Small intestine (tissue), 16 donors: ENCODE data around the gene RNF150. TPM values are rescaled to one million over a fixed set of nuclear protein-coding genes. Genes with fewer than 3 reads are reported as not detected.

Experiments used
- DNase-seq, 2 donors: peaks; one replicate each; pipeline versions ENCODE4 v3.0.0 to v3.0.0-alpha.2; 2013
- FAIRE-seq: peaks from 2 replicates; lab custom pipeline; 2012; peaks lifted over from hg19 to GRCh38; lab: Jason Lieb, UNC
- H3K27ac ChIP-seq, 3 donors: one replicate each; pipeline ENCODE4 v1.5.1; 2013; ENCODE audit warnings: low read length in 2 of 3, mild to moderate bottlenecking in 2 of 3, control low read depth in 1 of 3, inconsistent platforms in 1 of 3, low read depth in 1 of 3, moderate library complexity in 1 of 3
- H3K27me3 ChIP-seq, 3 donors: one replicate each; pipeline ENCODE4 v1.6.1; 2013; ENCODE audit warnings: low read length in 3 of 3, inconsistent platforms in 1 of 3; ENCODE audit not compliant: control insufficient read depth in 3 of 3, insufficient read depth in 3 of 3
- H3K36me3 ChIP-seq, 3 donors: one replicate each; pipeline ENCODE4 v1.6.1; 2013; ENCODE audit warnings: low read length in 3 of 3, inconsistent platforms in 1 of 3, low read depth in 1 of 3, mild to moderate bottlenecking in 1 of 3, moderate library complexity in 1 of 3; ENCODE audit not compliant: control insufficient read depth in 3 of 3, insufficient read depth in 2 of 3
- H3K4me1 ChIP-seq, 3 donors: one replicate each; pipeline ENCODE4 v1.6.1; 2013; ENCODE audit warnings: low read length in 2 of 3, inconsistent platforms in 1 of 3, low read depth in 1 of 3, mild to moderate bottlenecking in 1 of 3, moderate library complexity in 1 of 3; ENCODE audit not compliant: control insufficient read depth in 3 of 3, insufficient read depth in 2 of 3
- H3K4me3 ChIP-seq, 3 donors: one replicate each; pipeline ENCODE4 v1.5.1; 2013; ENCODE audit warnings: low read length in 3 of 3, control low read depth in 1 of 3, inconsistent platforms in 1 of 3, low read depth in 1 of 3, mild to moderate bottlenecking in 1 of 3, moderate library complexity in 1 of 3
- H3K9me3 ChIP-seq, 2 donors: one replicate each; pipeline ENCODE4 v1.6.1; 2013; ENCODE audit warnings: low read depth in 1 of 2, low read length in 1 of 2; ENCODE audit not compliant: control insufficient read depth in 2 of 2, insufficient read depth in 1 of 2
- WGBS, 3 donors: extraction: QIAGEN DNeasy Blood & Tissue Kit; methylation state at CpG; one replicate each; pipeline ENCODE4 v1.1.7; 2013; 5-methylcytosine and 5-hydroxymethylcytosine counted together
- long read RNA-seq, 10 donors: transcript quantifications; one replicate each; lab custom pipeline, GENCODE V29; 2026
- polyA plus RNA-seq, 4 donors: library from polyadenylated mRNA; stranded (reverse) in 3 of 4; unstranded in 1 of 4; fragments of 200-250 nt in 3 of 4; fragments of 120-200 nt in 1 of 4; gene quantifications; one replicate each; pipeline versions ENCODE4 v1.2.1 to v1.2.3, GENCODE V29; 2013
- donor health status: healthy with polysubstance abuse.
- donor health status: control.
- donor health status: control.
- donor health status: Bipolar disorder and iron deficiency.
- donor health status: healthy.

Gene RNF150
- 1 to 10 TPM in 2 of 4 donors, under 1 TPM in 1, not detected in 1; 0.27 to 2.3 (median 1.1) TPM for polyA plus RNA-seq
- long read RNA-seq, donor 1, full-length matches to known transcripts, result 2 of 2 reads
- long read RNA-seq, donor 1, partial matches to known transcripts, result 0 of 2 reads
- long read RNA-seq, donor 1, other reads (novel, unspliced or antisense), result 0 of 2 reads
- long read RNA-seq, donor 2, full-length matches to known transcripts, result 1 of 6 reads
- long read RNA-seq, donor 2, partial matches to known transcripts, result 5 of 6 reads
- long read RNA-seq, donor 2, other reads (novel, unspliced or antisense), result 0 of 6 reads
- long read RNA-seq, donor 3, full-length matches to known transcripts, result 1 of 1 reads
- long read RNA-seq, donor 3, partial matches to known transcripts, result 0 of 1 reads
- long read RNA-seq, donor 3, other reads (novel, unspliced or antisense), result 0 of 1 reads
- long read RNA-seq, donor 4, result 0 reads
- long read RNA-seq, donor 5, result 0 reads
- long read RNA-seq, donor 6, result 0 reads
- long read RNA-seq, donor 7, full-length matches to known transcripts, result 5 of 485 reads
- long read RNA-seq, donor 7, partial matches to known transcripts, result 422 of 485 reads
- long read RNA-seq, donor 7, other reads (novel, unspliced or antisense), result 58 of 485 reads
- long read RNA-seq, donor 8, result 0 reads
- long read RNA-seq, donor 9, full-length matches to known transcripts, result 1 of 1 reads
- long read RNA-seq, donor 9, partial matches to known transcripts, result 0 of 1 reads
- long read RNA-seq, donor 9, other reads (novel, unspliced or antisense), result 0 of 1 reads
- long read RNA-seq, donor 10, full-length matches to known transcripts, result 5 of 5 reads
- long read RNA-seq, donor 10, partial matches to known transcripts, result 0 of 5 reads
- long read RNA-seq, donor 10, other reads (novel, unspliced or antisense), result 0 of 5 reads

GRCh38 chr4:141133146-141133998 is at the start of gene RNF150:
TSS of gene RNF150 (minus strand) at chr4:141133469.
- H3K9me3 ChIP-seq, result no peaks in the 10 kb centered on the region
- H3K4me1 ChIP-seq, result no peaks in the 10 kb centered on the region
- 2 to 3% (median 2%) methylated on average over 43 to 50 of the region's 50 CpGs for WGBS, 3 donors
- H3K27ac ChIP-seq, result peak within 1 kb of the TSS in 2 of 3 donors; percentile 28 to 42
- no peaks in the 10 kb centered on the region for H3K36me3 ChIP-seq
- DNase-seq (peak; percentile 20 to 76), FAIRE-seq (no peak)
- peaks cover 2 to 31% (median 11%) of the 10 kb centered on the region in 3 donors for H3K27me3 ChIP-seq
- peak within 1 kb of the TSS; percentile 44 to 59 (median 49) for H3K4me3 ChIP-seq

GRCh38 chr4:141180991-141181761 is 47.9 kb upstream of the RNF150 start:
- FAIRE-seq (no peak), DNase-seq (no peak)
- Histone ChIP-seq H3K4me1 (no peaks in the 10 kb centered on the region), H3K9me3 (no peaks in the 10 kb centered on the region), H3K27ac (no peak overlapping the region), H3K4me3 (no peak overlapping the region), H3K27me3 (peaks cover 0 to 2% (median 0%) of the 10 kb centered on the region in 3 donors), H3K36me3 (no peaks in the 10 kb centered on the region)
- 74 to 85% (median 82%) methylated on average over 2 of the region's 2 CpGs for WGBS, 3 donors

GRCh38 chr4:141179474-141180373 is 46.5 kb upstream of the RNF150 start:
- 45 to 48% (median 46%) methylated on average over 8 of the region's 8 CpGs for WGBS, 3 donors
- DNase-seq (no peak), FAIRE-seq (no peak)
- no peaks in the 10 kb centered on the region for H3K4me1 ChIP-seq
- peaks cover 0 to 2% (median 0%) of the 10 kb centered on the region in 3 donors for H3K27me3 ChIP-seq
- no peak overlapping the region for H3K4me3 ChIP-seq
- H3K9me3 ChIP-seq, result no peaks in the 10 kb centered on the region
- H3K27ac ChIP-seq, result no peak overlapping the region
- H3K36me3 ChIP-seq, result no peaks in the 10 kb centered on the region

- Histone ChIP-seq H3K4me3 (no peak overlapping the region), H3K9me3 (no peaks in the 10 kb centered on the region), H3K36me3 (no peaks in the 10 kb centered on the region), H3K27ac (no peak overlapping the region), H3K27me3 (peaks cover 0 to 2% (median 0%) of the 10 kb centered on the region in 3 donors), H3K4me1 (no peaks in the 10 kb centered on the region)
- DNase-seq (no peak), FAIRE-seq (no peak)
- WGBS, 3 donors, result 29 to 62% (median 54%) methylated on average over 1 of the region's 1 CpG
Measured at GRCh38 chr4:141177171-141177570, 43.9 kb upstream of the RNF150 start.

GRCh38 chr4:141174457-141174856 is 41.2 kb upstream of the RNF150 start:
- 47 to 70% (median 68%) methylated on average over 1 of the region's 1 CpG for WGBS, 3 donors
- H3K4me1 ChIP-seq, result no peaks in the 10 kb centered on the region
- no peak for FAIRE-seq
- H3K4me3 ChIP-seq, result no peak overlapping the region
- no peaks in the 10 kb centered on the region for H3K36me3 ChIP-seq
- no peaks in the 10 kb centered on the region for H3K27me3 ChIP-seq
- no peak for DNase-seq
- no peak overlapping the region for H3K27ac ChIP-seq
- no peaks in the 10 kb centered on the region for H3K9me3 ChIP-seq

- H3K9me3 ChIP-seq, result peaks cover 0 to 4% of the 10 kb centered on the region in 2 donors
- FAIRE-seq (no peak), DNase-seq (no peak)
- no peaks in the 10 kb centered on the region for H3K36me3 ChIP-seq
- no peak overlapping the region for H3K4me3 ChIP-seq
- H3K4me1 ChIP-seq, result no peaks in the 10 kb centered on the region
- no peaks in the 10 kb centered on the region for H3K27me3 ChIP-seq
- WGBS, 3 donors, result 54 to 72% (median 70%) methylated on average over 3 of the region's 3 CpGs
- no peak overlapping the region for H3K27ac ChIP-seq
Measured at GRCh38 chr4:141170671-141171070, 37.4 kb upstream of the RNF150 start.

- peak; percentile 33 for FAIRE-seq
Measured at GRCh38 chr4:141169391-141169790, 36.1 kb upstream of the RNF150 start.

More at GRCh38 chr4:141169391-141169790, 36.1 kb upstream of the RNF150 start:
- Histone ChIP-seq H3K27ac (no peak overlapping the region), H3K9me3 (peaks cover 0 to 4% of the 10 kb centered on the region in 2 donors), H3K4me1 (no peaks in the 10 kb centered on the region), H3K4me3 (no peak overlapping the region), H3K36me3 (no peaks in the 10 kb centered on the region), H3K27me3 (peaks cover 0 to under 1% (median 0%) of the 10 kb centered on the region in 3 donors)
- no peak for DNase-seq
